Measurements from ENCODE around the gene CBFA2T3.

- TF ChIP-seq REST (IDR thresholded peaks at IDR 0.05; ENCODE audit: insufficient read depth in 1 of 2, low read depth in 2 of 2, low read length in 1 of 2) (no peak), CTCF (IDR thresholded peaks at IDR 0.05) (no peak), SIN3A (IDR thresholded peaks at IDR 0.05; ENCODE audit: borderline replicate concordance, insufficient read depth, low read depth, low read length) (no peak), POLR2AphosphoS5 (IDR thresholded peaks at IDR 0.05; ENCODE audit: low read depth, low read length) (no peak)
These were observed 4.0 kb downstream of the CBFA2T3 start for GRCh38 chr16:88973007-88973410.
